Measurements from ENCODE around the gene TJP2.
"Not testable (repeated sequence)": the region's sequence is repeated elsewhere in the genome, so short reads cannot be mapped to it uniquely, and the experiment has no call there.

The TJP2 gene

GRCh38 chr9:69297300-69297980, 123.4 kb downstream of the TJP2 start:
- DNase-seq = peak; percentile 61

DNA sequence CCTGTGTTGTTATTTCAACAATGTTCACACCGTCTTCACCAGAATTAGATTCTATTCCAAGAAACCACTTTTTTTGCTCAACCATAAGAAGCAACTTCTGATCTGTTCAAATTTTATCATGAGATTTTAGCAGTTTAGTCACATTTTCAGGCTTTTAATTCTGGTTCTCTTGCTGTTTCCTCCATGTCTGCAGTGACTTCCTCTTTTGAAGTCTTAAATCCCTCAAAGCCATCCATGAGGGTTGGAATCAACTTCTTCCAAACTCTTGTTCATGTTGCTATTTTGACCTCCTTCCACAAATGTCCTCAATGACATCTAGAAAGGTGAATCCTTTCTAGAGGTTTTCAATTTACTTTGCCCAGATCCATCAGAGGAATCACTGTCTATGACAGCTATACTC, 125.2 kb downstream of the TJP2 start:
- no peak for DNase-seq

DNA sequence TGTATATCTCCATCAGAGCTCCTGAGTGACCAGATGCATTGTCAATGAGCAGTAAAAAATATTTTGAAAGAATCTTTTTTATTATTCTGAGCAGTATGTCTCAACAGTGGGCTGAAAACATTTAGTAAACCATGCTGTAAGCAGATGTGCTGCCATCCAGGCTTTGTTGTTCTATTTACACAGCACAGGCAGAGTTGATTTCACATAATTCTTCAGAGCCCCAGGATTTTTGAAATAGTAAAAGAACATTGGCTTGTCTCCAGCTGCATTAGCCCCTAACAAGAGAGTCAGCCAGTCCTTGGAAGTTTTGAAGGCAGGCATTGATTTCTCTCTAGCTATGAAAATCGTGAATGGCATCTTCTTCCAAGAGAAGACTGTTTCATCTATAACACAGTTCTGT, 125.7 kb downstream of the TJP2 start:
- DNase-seq = no peak

DNA sequence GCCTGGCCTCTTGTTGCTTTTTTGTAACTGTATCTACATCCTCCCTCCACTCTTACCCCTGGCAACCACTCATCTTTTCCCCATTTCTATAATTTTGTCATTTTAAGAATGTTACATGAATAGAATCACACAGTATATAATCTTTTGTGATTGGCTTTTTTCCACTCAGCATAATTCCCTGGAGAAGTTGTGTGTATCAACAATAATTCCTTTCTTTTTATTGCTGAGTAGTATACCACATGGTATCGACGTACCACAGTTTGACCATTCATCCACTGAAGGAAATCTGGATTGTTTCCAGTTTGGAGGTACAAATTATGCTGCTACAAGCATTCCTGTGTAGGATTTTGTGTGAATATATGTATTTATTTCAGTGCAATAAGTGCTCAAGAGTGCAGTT, 129.3 kb downstream of the TJP2 start:
- no peak for DNase-seq

GRCh38 chr9:69306895-69307445, 132.9 kb downstream of the TJP2 start:
- DNase-seq = not testable (repeated sequence)

DNA sequence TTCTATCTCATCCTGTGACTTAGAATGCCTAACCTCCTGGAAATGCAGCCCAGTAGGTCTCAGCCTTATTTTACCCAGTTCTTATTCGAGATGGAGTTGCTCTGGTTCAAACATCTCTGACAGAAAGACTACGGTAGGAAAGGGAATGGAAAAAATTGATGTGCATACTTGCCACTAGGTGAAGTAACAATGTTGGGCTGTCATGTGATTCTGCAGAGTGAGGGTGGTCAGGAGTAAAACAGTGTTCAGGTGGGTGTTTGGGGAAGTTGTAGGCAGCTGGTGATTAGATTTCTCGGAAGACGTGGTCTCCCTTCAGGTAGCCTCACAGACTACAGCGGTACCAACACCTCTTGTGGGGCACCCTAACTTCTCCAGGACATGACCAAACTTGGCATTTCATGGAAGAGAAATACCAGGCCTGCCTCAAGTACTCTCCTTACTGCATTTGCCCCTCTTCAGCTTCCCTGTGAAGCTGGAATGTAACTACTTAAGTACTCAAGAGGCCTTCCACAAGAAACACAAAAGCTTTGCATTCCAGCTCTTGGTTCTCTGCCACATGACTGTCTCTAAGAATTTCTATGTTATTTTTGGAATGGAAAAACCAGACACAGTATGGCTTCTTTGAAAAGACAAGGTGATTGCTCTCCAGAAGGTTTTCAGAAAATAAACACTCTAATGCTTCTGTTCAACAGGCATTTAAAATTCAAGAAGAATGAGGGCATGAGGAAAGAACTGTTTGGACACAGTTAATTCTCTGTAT, 133.5 kb downstream of the TJP2 start:
- DNase-seq = peak; percentile 71

GRCh38 chr9:69308206-69308931, 134.3 kb downstream of the TJP2 start:
- DNase-seq = no peak

DNA sequence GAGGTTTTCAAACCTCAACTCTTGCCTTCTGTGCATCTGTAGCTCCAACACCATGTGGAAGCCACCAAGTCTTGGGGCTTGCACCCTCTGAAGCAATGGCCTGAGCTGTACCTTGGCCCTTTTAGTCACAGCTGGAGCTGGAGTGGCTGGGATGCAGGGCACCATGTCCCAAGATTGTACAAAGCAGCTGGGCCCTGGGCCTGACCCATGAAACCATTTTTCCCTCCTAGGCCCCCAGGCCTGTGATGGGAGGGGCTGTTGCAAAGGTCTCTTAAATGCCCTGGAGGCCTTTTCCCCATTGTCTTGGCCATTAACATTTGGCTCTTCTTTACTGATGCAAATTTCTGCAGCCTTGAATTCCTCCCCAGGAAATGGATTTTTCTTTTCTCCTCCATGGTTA, 139.1 kb downstream of the TJP2 start:
- DNase-seq = no peak

- DNase-seq = no peak
These were observed 140.5 kb downstream of the TJP2 start for GRCh38 chr9:69314547-69314946.

DNA sequence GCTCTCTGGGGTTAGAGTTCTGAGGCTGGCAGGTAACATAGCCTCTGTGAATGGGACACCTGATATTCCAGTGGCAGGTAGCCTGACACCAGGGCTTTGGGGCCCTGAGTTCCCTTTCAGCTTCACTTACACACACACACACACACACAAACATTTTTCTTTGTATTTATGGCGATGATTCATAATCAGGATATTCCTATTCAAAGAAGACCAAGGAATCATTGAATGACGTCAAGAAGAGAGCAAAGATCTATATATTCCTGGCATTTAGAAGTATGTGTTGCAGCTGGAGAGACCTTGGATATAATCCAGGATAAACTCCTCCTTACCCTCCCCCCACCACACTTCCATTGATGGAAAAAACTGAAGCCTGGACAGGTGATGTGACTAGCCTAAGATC, 143.0 kb downstream of the TJP2 start:
- no peak for DNase-seq

GRCh38 chr9:69317894-69318293, 143.8 kb downstream of the TJP2 start:
- no peak for DNase-seq

GRCh38 chr9:69319324-69320025, 145.4 kb downstream of the TJP2 start:
- DNase-seq = no peak

GRCh38 chr9:69322256-69322655, 148.2 kb downstream of the TJP2 start:
- no peak for DNase-seq

- no peak for DNase-seq
These were observed 149.8 kb downstream of the TJP2 start for GRCh38 chr9:69323861-69324260.
